ENCODE measurements around the gene CDKN2B-AS1.

- TF ChIP-seq CTCF (IDR thresholded peaks at IDR 0.05; ENCODE audit: low read depth, low read length) (no peak), EZH2phosphoT487 (IDR thresholded peaks at IDR 0.05; ENCODE audit: low read depth) (no peak)
These were observed 70.4 kb downstream of the CDKN2B-AS1 start for GRCh38 chr9:22064957-22065356.
